Endothelial cell of umbilical vein (primary cell): Measurements from ENCODE around the gene ASXL2. TPM values are rescaled to one million over a fixed set of nuclear protein-coding genes. Genes with fewer than 3 reads are reported as not detected.

Experiments used
- BruUV-seq: library from RNA; stranded (reverse); fragments of 400-500 nt; replicated peaks from 2 replicates; lab custom pipeline; 2021; lab: Mats Ljungman, UMichigan
- CTCF ChIA-PET: fragments of 300-600, 350-600 bp; sonication (Branson Sonifier 250); formaldehyde crosslinking; loops from one replicate; lab custom pipeline; 2021; ENCODE audit warnings: antibody characterized with exemption, inconsistent platforms; lab: Charles Lee
- POLR2A ChIA-PET: fragments of 300-600, 350-600 bp; sonication (Branson Sonifier 250); formaldehyde crosslinking; loops from one replicate; lab custom pipeline; 2021; ENCODE audit warnings: antibody characterized with exemption, inconsistent platforms; lab: Charles Lee
- DNase-seq: peaks from one replicate; pipeline ENCODE4 v3.0.0-alpha.2; 2011; ENCODE audit warnings: low read depth, low spot score
- FAIRE-seq: peaks from 2 replicates; lab custom pipeline; 2011; peaks lifted over from hg19 to GRCh38; lab: Jason Lieb, UNC
- H2AFZ ChIP-seq: 2 replicates; pipeline ENCODE4 v1.6.0; 2012; ENCODE audit warnings: low read depth, low read length, control low read depth, inconsistent platforms
- H3K27ac ChIP-seq: 2 replicates; pipeline ENCODE4 v1.5.1; 2011; ENCODE audit warnings: low read depth, mild to moderate bottlenecking, control low read depth, low read length, moderate library complexity; ENCODE audit not compliant: insufficient read depth
- H3K27me3 ChIP-seq, 2 experiments: 2 replicates each; pipeline versions ENCODE4 v1.6.0 to v1.6.1; 2011; ENCODE audit warnings: low read length in 2 of 2, mixed read lengths in 1 of 2; ENCODE audit not compliant: control insufficient read depth in 2 of 2, insufficient read depth in 2 of 2
- H3K36me3 ChIP-seq, 2 experiments: 2 replicates in 1 of 2; 3 replicates in 1 of 2; pipeline ENCODE4 v1.5.1; 2011; ENCODE audit warnings: low read length in 2 of 2, mild to moderate bottlenecking in 1 of 2, moderate library complexity in 1 of 2; ENCODE audit not compliant: control insufficient read depth in 2 of 2, insufficient read depth in 2 of 2; ENCODE audit errors: extremely low read depth in 1 of 2
- H3K4me1 ChIP-seq: 3 replicates; pipeline ENCODE4 v1.5.1; 2011; ENCODE audit warnings: mild to moderate bottlenecking, low read length; ENCODE audit not compliant: control insufficient read depth, insufficient read depth; ENCODE audit errors: extremely low read depth
- H3K4me2 ChIP-seq: 2 replicates; pipeline ENCODE4 v1.6.1; 2011; ENCODE audit warnings: low read length, control low read depth, mixed read lengths; ENCODE audit not compliant: insufficient read depth
- H3K4me3 ChIP-seq, 3 experiments: fragments of 200-600 bp in 1 of 3; sonication (generic), shearing (Covaris generic) in 1 of 3; replicated peaks in 1 of 3; 2 replicates each; pipeline ENCODE4 v1.5.1; 2011 to 2016; ENCODE audit warnings: control low read depth in 3 of 3, low read length in 3 of 3, mild to moderate bottlenecking in 2 of 3, inconsistent platforms in 1 of 3, low read depth in 1 of 3, moderate library complexity in 1 of 3; ENCODE audit not compliant: insufficient read depth in 1 of 3
- H3K79me2 ChIP-seq: 2 replicates; pipeline ENCODE4 v1.6.0; 2012; ENCODE audit warnings: low read length, inconsistent platforms; ENCODE audit not compliant: control insufficient read depth, insufficient read depth
- H3K9ac ChIP-seq: replicated peaks from 2 replicates; pipeline ENCODE3; 2011; ENCODE audit warnings: low read length, control low read depth; ENCODE audit not compliant: insufficient read depth; ENCODE audit errors: extremely low read depth
- H3K9me1 ChIP-seq: replicated peaks from 3 replicates; pipeline ENCODE4 v1.6.0; 2011; ENCODE audit warnings: mild to moderate bottlenecking, low read length; ENCODE audit not compliant: control insufficient read depth, insufficient read depth; ENCODE audit errors: extremely low read depth
- H3K9me3 ChIP-seq: replicated peaks from 2 replicates; pipeline ENCODE4 v1.5.1; 2012; ENCODE audit warnings: low read length, inconsistent platforms; ENCODE audit not compliant: control insufficient read depth, insufficient read depth
- H4K20me1 ChIP-seq: replicated peaks from 2 replicates; pipeline ENCODE3; 2011; ENCODE audit warnings: mild to moderate bottlenecking, low read length; ENCODE audit not compliant: control insufficient read depth, insufficient read depth; ENCODE audit errors: extremely low read depth
- CTCF ChIP-seq, 2 donors: IDR thresholded peaks; 1 replicate in 1 of 2; 2 replicates in 1 of 2; pipeline ENCODE4 v1.5.1; 2011; ENCODE audit warnings: low read length in 2 of 2, mild to moderate bottlenecking in 2 of 2, moderate library complexity in 2 of 2, control low read depth in 1 of 2, inconsistent platforms in 1 of 2, low read depth in 1 of 2; ENCODE audit not compliant: insufficient read depth in 1 of 2; ENCODE audit errors: extremely low read depth in 1 of 2
- EZH2 ChIP-seq: IDR thresholded peaks from 2 replicates; pipeline ENCODE4 v1.6.1; 2012; ENCODE audit warnings: borderline replicate concordance, low read depth, mild to moderate bottlenecking, moderate library complexity, low read length, inconsistent platforms; ENCODE audit not compliant: severe bottlenecking
- FOS ChIP-seq: IDR thresholded peaks from 2 replicates; pipeline ENCODE4 v1.6.1; 2011; ENCODE audit warnings: mild to moderate bottlenecking, low read length, moderate library complexity, borderline replicate concordance; ENCODE audit not compliant: insufficient read depth
- JUN ChIP-seq: IDR thresholded peaks from 2 replicates; pipeline ENCODE4 v1.6.1; 2011; ENCODE audit warnings: borderline replicate concordance, low read depth; ENCODE audit not compliant: insufficient read length, insufficient read depth
- MAX ChIP-seq: IDR thresholded peaks from 2 replicates; pipeline ENCODE4 v1.6.1; 2011; ENCODE audit not compliant: insufficient read depth, insufficient read length
- POLR2AphosphoS5 ChIP-seq: IDR thresholded peaks from 2 replicates; pipeline ENCODE4 v1.6.1; 2012; ENCODE audit warnings: low read depth, mild to moderate bottlenecking, control low read depth, low read length, moderate library complexity; ENCODE audit not compliant: insufficient read depth
- dilution Hi-C: fragments of 300-500 bp; cut with MboI; formaldehyde crosslinking; loops from one replicate; pipeline ENCODE4 v1.15.0; 2019; ENCODE audit warnings: low sequenced_read_pairs; ENCODE audit not compliant: extremely low pct_ligation_motif_present
- intact Hi-C: fragments of 100-400 bp; cut with micrococcal nuclease; formaldehyde crosslinking; loops from one replicate; pipeline ENCODE4 v1.10.0; 2022
- polyA plus RNA-seq, 4 experiments: library from polyadenylated mRNA; depleted of rRNA in 3 of 4; stranded (reverse) in 3 of 4; unstranded in 1 of 4; fragments of >200 nt; gene quantifications; 2 replicates each; pipeline versions ENCODE4 v1.2.1 to v1.2.3, GENCODE V29; 2011 to 2012; ENCODE audit warnings: missing spikeins in 1 of 4
- total RNA-seq: library from RNA; stranded (reverse); gene quantifications from 2 replicates; pipeline ENCODE4 v1.2.3, GENCODE V29; 2021

ASXL2 gene
- total and polyA plus RNA-seq, 2 donors (not counting 3 experiments of a cell fraction or from before 2014, with no cell fraction given): 6.1 to 33.8 TPM

DNA sequence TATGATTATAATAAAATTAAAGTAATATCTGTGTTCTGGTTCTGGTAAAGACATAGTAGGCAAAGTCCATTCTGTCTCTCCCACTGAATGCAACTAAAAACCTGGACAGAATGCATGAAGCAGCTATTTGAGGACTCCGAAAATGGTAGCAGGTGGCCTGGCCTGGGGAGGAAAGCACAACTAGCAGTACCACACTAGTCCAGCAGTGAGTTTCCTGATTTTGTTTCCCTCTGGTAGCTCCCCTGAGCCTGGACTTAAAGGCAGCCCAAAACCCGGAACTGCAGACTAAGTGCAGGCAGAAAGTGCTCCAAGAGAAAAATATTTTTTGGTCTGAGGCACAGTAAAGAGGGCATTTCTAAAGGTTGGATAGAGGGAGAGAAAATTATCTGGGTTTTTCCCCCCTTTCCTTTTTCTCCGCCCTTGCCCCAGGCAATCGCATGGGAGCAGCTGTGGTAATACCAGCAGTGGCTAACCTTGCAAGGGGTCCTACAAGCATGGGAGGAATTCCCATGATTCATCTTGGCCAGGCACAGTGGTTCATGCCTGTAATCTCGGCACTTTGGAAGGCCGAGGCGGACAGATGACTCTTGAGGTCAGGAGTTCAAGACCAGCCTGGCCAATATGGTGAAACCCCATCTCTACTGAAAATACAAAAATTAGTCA, 32.3 kb downstream of the ASXL2 start:
- dilution Hi-C loops (no loop called here), intact Hi-C loops (no loop called here)
- Histone ChIP-seq H3K4me3 (no peak overlapping the region), H3K36me3 (peaks cover 2 to 5% of the 10 kb centered on the region in 2 experiments), H4K20me1 (no peaks in the 10 kb centered on the region), H3K9ac (no peak overlapping the region), H3K4me2 (no peak overlapping the region), H3K4me1 (no peaks in the 10 kb centered on the region), H3K27ac (no peak overlapping the region), H3K9me3 (no peaks in the 10 kb centered on the region), H2AFZ (no peak overlapping the region), H3K27me3 (no peaks in the 10 kb centered on the region), H3K79me2 (peaks cover 39% of the 10 kb centered on the region), H3K9me1 (no peaks in the 10 kb centered on the region)
- TF ChIP-seq POLR2AphosphoS5: no peak
- TF ChIP-seq MAX: no peak
- no TSS peak for BruUV-seq
- FAIRE-seq (no peak), DNase-seq (no peak)
- CTCF ChIA-PET: interaction anchor here (0.8 kb wide), 1 partner anchor 17 kb away, joined by 3 read pairs; no protein-coding TSS in a partner anchor
- POLR2A ChIA-PET: no interaction called here

GRCh38 chr2:25844089-25844488, 34.2 kb downstream of the ASXL2 start:
- ChIA-PET CTCF (interaction anchor here (0.6 to 1.2 kb wide), 4 partner anchors 8 to 237 kb away, joined by 3 to 5 read pairs (median 3); no protein-coding TSS in a partner anchor), POLR2A (no interaction called here)
- H3K4me1 ChIP-seq: no peaks in the 10 kb centered on the region
- H3K36me3 ChIP-seq: peaks cover 2 to 5% of the 10 kb centered on the region in 2 experiments
- TF ChIP-seq EZH2: no peak
- peak; percentile 47 for TF ChIP-seq FOS
- no peak for TF ChIP-seq JUN
- no peak for TF ChIP-seq CTCF (IDR thresholded peaks at IDR 0.05; ENCODE audit: extremely low read depth in 1 of 2, insufficient read depth in 1 of 2, low read depth in 1 of 2, low read length in 2 of 2)
- FAIRE-seq (no peak), DNase-seq (no peak)
- no peaks in the 10 kb centered on the region for H4K20me1 ChIP-seq
- H3K9ac ChIP-seq: no peak overlapping the region
- no peaks in the 10 kb centered on the region for H3K9me3 ChIP-seq
- peaks cover 33% of the 10 kb centered on the region for H3K79me2 ChIP-seq
- dilution Hi-C loops: no loop called here
- intact Hi-C loops: no loop called here
- H3K9me1 ChIP-seq: no peaks in the 10 kb centered on the region
- no peaks in the 10 kb centered on the region for H3K27me3 ChIP-seq
- no peak overlapping the region for H3K4me3 ChIP-seq
- no peak overlapping the region for H3K4me2 ChIP-seq
- BruUV-seq: no TSS peak
- no peak overlapping the region for H3K27ac ChIP-seq
- H2AFZ ChIP-seq: no peak overlapping the region
